GM21825 (cell line): Measurements from ENCODE around the gene GPR146.
"Not testable (repeated sequence)": the region's sequence is repeated elsewhere in the genome, so short reads cannot be mapped to it uniquely, and the experiment has no call there.

Source experiments
- ATAC-seq: cut with Tn5 transposase; IDR thresholded peaks from one replicate; pipeline ENCODE4 v1.9.1; 2021; ENCODE audit warnings: mild to moderate bottlenecking, moderate library complexity; ENCODE audit not compliant: unreplicated experiment

The GPR146 gene, protein sequence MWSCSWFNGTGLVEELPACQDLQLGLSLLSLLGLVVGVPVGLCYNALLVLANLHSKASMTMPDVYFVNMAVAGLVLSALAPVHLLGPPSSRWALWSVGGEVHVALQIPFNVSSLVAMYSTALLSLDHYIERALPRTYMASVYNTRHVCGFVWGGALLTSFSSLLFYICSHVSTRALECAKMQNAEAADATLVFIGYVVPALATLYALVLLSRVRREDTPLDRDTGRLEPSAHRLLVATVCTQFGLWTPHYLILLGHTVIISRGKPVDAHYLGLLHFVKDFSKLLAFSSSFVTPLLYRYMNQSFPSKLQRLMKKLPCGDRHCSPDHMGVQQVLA

DNA sequence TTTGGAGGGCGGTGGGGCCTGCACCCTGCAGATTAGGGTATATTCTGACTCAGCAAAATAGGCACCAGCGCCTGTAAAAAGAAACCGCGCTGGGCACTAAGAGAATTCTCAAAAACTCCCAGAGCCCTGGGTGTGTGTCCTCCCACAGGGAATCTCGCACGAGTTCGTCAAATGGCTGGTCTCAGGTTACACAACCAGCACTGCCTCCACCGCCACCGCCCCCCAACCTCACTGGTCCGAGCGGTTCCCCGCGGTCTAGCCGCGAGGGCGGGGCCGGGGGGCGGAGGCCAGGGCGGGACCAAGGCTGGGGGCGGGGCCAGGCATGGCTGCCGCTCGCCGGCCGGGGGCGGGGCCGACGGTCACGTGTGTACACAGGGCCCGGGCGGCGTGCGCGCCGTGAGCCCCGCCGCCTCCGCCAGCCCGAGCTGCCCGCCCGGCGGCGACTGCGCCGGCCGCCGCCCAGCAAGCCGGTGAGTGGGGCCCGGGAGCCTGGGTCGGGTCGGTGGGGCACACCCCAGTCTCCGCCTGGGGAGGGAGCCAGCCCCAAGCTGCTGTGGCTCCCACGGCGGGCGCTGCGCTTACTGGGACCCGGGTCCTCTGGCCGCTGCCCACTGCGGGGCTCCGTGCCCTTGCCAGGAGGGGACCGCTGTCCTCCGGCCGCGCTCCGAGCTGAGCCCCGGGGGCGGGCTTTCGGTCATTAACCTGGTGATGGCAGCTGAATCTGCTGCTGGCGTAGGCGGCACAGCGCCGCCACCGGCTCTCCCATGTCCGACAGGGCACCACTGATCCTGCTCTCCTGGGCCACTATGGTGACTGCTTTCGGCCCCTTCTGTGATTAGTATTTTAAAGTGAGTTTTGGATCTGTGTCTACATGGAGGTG, at the start of gene GPR146:
TSS of gene GPR146 (plus strand) at position 358 of the 880 bp plus-strand sequence. CDS start 12,970 bp downstream, outside the sequence.
- peak; percentile 88 for ATAC-seq

- ATAC-seq: no peak
These were observed 49.6 kb upstream of the GPR146 start for GRCh38 chr7:994592-995308.

- no peak for ATAC-seq
These were observed 48.8 kb upstream of the GPR146 start for GRCh38 chr7:995571-995970.

DNA sequence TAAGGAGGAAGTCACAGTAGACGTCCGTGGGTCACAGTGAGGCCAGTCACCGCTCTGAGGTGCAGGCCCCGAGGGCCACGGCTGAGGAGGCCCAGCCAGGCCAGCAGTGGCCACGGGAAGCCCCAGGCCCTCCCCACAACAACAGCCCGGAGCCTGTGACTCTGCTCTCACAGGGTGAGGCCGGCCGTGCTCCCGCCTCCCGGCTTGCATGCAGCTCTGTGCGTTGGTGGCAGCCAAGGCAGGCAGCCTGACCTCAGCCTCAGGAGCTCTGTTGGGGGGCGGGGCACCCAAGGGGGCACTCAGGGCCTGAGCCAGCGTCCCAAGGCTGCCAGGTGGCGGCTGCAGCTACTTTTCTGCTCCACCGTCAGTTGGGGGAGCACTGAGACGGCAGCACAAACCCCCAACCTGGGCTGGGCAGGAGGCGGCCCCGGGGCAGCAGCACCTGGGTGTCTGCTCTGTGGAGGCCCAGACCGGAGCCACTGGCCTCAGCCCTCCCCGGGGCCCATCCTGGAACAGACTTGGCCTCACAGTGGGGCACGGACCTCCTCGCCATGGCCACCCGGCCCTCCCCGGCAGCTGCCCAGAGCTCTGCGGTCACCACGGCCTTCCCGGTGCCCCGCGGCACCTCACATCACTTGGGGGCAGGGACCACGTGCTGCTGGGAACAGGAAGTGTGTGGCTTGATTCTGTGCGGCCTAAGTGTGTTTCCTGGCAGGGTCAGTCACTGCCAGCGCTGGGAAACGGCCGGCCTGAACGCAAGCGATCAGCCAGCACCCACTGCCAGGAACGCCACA, 48.1 kb upstream of the GPR146 start:
- no peak for ATAC-seq

- ATAC-seq: no peak
These were observed 46.6 kb upstream of the GPR146 start for GRCh38 chr7:997404-998395.

GRCh38 chr7:999149-999879, 45.0 kb upstream of the GPR146 start:
- no peak for ATAC-seq

DNA sequence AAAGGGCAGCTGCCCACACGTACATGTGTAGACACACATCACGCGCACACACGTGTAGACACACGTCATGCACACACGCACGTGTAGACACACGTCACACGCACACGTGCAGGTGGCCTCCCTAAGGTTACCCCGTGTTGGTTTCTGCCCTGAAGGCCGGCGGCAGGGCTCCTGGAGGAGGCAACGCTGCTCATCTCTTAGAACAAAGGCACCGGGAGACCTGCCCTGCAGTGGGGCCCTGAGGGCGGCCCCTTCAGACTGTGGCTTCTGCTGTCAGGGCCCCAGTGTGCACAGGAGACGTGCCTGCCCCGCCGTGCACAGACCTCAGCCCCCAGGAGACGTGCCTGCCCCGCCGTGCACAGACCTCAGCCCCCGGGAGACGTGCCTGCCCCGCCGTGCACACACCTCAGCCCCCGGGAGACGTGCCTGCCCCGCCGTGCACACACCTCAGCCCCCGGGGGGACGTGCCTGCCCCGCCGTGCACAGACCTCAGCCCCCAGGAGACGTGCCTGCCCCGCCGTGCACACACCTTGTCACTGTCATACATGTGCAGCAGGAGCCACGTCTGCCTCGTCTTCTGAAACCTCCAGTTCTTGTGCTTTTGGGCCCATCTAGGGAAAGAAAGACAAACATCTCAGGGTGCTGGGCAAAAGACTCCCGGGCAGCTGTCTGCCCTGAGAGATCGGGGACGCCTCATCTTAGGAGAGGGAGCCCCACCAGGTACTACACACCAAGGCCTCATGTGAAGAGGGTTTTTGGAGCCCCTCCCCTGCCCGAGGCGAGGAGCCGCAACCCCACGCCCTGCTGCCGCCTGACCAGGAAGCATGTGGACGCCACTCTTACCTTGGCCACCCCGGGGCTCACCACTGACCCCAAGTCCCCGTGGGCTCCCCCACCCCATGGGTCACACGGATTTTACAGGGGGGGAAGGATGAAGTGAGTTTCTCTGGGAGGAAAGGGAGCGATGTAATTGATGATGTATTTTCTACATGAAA, 44.1 kb upstream of the GPR146 start:
- no peak for ATAC-seq

- ATAC-seq: not testable (repeated sequence)
These were observed 43.1 kb upstream of the GPR146 start for GRCh38 chr7:1001069-1001770.

DNA sequence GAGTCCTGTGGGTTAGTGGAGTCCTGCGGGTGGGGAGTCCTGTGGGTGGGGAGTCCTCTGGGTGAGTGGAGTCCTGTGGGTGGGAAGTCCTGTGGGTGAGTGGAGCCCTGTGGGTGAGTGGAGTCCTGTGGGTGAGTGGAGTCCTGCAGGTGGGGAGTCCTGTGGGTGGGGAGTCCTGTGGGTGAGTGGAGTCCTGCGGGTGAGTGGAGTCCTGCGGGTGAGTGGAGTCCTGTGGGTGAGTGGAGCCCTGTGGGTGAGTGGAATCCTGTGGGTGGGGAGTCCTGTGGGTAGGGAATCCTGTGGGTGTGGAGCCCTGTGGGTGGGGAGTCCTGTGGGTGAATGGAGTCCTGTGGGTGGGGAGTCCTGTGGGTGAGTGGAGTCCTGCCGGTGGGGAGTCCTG, 42.3 kb upstream of the GPR146 start:
- ATAC-seq: not testable (repeated sequence)

GRCh38 chr7:1002445-1002844, 41.9 kb upstream of the GPR146 start:
- ATAC-seq: not testable (repeated sequence)

- no peak for ATAC-seq
These were observed 40.1 kb upstream of the GPR146 start for GRCh38 chr7:1004018-1004852.

DNA sequence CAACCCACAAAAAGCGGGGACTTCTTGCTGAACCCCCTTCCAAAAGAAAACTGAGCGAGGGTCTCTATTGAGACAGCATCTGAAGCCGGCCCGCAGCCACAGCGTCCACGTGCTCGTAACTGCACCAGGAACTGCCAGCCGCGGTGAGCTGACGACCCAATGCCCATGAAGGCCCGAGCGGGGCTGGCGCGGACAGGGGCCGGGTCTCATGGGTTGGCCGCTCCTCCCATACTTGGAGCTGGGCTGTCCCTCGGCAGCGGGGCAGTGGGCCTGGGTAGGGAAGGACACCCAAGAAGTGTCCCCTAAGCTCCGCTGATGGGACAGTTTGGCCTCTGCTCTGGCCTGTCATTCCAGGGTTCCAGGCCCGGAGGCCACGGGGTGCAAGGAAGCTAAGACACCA, 39.0 kb upstream of the GPR146 start:
- no peak for ATAC-seq

DNA sequence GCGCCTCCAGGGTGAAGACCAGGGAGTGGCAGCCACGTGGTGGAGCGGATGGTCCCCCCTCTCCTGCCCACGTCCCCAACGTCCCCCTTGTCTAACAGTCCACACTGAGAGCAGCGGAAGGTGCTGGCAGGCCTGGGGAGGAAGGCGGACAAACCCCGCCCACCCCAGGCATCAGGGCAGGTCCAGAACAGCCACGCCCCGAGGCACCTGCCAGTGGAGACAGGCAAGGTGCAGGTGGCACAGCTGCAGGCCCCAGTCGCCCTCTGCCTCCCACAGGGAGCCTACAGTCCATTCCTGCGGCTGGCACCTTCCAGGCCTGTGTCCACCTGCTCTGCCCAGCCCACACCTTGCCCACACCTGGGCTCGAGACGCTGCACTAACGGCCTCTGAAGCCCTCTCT, 36.4 kb upstream of the GPR146 start:
- ATAC-seq: no peak

DNA sequence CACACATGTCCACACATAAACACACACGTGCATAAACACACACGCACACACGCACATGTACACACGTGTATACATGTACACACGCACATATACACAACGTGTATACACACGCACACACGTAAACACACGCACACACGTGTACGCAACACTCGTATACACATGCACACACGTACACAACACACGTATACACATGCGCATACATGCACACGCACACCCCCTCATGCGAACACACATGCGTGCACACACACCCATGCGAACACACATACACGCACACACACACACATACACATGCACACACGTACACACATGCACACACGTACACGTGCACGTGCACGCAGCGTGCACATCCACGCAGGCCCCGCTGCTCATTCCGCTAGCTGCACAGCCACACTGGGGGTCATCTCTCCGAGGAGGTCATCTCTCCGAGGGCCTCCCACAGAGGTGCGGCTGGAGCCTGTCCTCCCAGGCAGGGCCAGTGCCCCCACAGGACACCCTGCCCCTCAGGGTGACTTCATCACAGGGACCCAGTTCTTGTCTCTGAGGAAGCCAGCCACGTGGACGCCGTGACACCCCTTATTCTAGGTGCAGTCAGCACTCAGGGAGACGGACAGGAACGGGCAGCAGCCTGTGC, 35.5 kb upstream of the GPR146 start:
- no peak for ATAC-seq

DNA sequence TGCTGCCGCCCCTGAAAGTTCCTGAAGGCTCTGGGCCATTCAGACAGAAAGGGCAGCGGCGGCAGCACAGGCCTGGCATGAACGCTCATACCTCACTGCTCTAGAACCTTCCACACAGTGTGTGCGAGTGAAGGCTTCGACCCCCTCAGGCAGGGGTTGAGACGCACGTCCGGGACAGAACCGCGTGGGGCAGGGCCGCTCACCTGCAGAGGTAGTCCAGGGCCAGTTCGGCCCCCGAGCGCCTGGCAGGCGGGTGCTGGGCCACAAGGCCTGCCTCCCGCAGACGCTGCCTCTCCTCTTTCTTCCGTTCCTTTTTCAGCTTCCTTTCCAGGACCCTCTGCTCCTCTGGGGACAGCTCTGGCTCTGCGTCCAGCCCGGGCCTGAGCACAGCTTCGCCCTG, 34.6 kb upstream of the GPR146 start:
- no peak for ATAC-seq

DNA sequence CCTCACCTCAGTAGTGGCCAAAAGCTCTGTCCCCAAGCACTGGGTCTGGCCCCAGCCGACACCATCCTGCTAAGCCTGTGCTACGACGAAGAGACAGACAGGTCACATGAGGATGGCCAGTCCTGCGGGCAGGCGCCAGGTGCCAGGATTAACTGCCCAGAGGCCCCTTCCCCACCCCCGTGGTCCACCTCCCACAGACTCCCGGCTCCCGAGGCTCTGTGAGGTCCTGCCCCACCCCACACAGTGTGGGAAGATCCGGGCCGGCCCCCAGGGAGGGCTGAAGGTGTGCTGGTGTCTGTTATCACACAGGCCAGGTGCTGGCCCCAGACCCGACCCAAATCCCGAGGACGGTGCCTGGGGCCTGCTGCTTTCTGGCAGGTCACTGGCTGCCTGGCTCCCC, 34.1 kb upstream of the GPR146 start:
- ATAC-seq: no peak
